Measurements from ENCODE around the gene CORO6.

The CORO6 gene

DNA sequence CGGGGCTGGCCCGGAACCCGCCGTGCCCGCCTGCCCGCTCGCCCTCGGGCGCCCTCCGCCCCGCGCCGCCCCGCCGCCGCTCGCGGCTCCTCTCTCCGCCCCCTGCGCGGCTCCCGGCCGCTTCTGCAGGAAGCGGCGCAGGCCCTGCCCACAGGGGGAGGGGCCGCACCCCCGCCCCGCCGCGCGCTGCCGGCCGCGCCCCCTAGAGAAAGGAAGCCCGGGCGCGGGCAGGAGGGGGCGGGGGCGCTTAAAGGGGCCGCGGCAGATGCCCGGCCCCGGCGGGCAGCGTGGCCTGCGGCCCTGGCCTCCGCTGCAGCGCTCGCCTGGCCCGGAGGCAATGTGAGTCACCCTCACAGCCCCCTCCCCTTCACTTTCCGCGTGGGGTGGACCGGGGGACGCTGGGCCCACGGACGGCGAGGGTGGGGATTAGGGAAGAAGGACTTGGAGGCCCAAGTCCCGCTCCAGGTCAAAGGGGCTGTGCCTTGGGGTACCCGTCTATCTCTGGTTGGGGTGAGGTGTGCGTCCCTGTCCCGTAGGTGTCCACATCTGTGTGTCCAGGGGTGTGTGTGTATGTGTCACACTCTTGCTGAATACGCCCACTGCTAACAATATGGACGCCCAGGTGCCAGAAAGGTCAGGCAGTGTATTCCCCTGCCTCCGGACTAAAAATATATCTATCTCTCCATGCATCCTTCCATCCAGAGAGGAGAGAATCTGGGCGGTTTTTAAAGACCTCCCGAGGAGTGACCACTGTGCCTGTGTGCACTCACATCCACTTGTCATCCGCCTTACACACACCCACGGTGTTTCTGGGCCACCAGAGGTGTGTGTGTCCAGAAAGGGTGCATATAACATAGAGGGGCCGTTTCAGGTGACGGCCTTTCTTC is 32.9 kb downstream of the CORO6 start, which contains the start of gene GIT1:
Gene GIT1 (minus strand): TSS at position 125 of the 887 bp plus-strand sequence. CDS start 270 bp downstream, outside the sequence.
- peak; percentile 65 for DNase-seq

DNA sequence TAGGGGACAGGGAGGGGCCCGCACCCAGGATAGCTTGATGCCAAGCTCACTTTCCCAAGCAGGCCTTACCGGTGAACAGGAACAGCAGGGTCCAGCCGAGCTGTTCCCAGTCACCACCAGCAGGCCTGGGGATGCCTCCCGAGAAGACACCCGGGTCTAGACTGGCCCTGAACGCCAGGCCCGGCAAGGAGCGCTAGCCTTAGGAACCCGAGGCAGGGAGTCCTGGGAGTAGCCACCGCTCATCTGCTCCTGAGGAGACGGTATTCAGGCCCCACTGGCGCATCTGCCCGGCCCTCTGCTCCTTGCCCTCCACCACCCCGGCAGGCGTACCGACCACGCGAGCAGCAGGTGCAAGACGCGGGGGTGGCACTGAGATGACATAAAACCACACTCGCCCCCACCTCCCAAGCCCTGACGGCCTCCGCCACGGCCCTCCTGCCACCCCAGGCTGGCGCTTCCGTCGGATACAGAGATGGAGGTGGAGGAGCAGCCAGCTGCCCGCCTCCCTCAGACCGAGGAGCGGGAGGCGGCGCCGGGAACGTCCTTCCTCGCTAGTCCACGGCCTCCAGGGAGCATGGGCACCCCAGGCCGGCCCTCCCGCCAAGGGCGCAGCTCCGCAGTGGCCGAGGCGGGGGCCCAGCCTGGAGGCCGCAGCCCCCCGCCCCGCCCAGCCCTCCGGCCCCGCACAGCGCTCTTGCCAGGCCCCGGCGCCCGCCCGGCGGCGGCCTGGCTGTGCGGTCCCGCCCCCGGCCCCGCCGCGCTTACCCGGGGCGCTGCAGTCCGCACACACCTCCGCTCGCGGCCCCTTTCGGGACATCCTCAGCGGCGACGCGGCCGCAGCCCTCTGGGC is 33.9 kb downstream of the CORO6 start:
- DNase-seq: no peak

DNA sequence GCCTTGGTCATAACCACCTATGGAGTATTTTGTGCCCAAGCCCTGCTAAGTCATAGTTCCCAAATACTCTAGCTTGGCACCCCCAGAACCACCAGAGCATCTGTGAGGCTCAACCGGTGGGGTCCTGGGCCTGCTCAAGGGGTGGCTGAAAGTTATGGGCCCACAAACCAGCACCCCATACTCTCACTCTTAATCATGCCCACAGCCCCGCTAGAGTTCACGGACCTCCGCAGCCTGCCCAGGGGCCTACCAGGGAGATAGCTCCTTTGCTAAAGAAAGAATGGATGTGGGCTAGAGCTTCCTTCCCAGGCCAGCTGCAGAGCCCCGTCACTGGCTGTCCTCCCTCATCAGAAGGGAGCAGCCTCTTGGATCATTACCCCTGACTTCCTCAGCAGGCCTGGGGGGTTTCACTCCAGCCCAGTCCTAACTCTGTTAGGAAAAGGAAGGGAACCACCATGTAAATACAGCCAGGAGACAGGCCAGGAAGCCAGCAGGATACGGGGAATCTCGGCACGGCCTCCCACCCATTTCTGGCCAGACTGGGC is 34.6 kb downstream of the CORO6 start:
- no peak for DNase-seq

DNA sequence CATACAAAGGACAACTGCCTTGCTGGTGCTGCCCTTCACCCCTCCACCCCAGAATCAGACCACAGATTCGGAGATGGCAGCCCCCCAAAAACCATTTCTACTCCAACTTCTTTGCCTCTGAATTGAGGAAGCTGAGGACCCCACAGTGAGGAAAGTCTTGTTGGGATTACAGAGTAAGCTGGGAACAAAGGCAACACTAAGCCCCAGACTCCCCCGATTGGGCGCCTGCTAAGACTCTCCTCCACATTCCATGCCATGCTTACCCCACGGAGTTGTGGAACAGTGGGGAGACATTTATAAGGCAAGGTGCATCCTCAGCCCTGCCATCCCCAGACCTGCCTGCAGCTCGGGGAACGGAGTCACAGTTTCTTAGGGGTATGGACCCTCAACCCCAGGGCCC is 35.1 kb downstream of the CORO6 start:
- DNase-seq: no peak

DNA sequence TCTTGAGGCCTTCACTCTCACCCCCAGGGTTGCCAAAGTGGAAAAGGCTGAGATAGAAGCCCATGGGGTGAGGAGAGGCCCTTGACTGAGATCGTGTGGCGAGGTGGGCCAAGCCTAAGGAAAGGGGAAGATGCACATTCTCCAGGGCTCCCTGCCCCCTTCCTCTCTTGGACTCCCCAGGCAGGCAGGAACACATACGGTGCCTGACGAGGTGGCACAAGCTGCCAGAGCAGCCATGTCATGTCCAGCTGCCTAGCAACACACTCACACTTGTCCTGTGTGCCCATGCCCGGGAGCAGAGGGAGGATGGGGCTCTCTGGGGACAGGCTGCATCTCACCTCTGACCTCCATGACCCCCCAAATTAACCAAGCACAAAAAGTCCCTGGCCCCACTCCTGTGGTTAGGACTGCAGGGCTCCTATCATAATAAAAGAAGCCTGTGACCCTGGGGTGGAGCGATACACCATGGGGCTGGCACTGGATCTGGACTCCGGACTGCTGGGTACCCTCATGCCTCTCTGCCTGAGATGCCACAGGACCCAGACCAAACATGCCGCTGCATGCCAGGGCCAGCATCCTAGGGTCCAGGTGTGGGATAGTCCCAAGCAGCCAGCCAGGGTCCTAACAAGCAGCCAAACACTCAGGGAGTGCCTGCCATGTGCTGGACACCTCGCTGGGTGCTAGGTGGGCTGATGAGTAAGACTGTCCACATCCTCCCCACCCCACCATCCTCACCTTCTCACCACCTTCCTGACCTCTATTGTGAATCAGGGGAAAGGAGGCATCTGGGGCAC is 35.8 kb downstream of the CORO6 start:
- DNase-seq: no peak

- no peak for DNase-seq
Observed at GRCh38 chr17:29585080-29585751, 37.5 kb downstream of the CORO6 start.

GRCh38 chr17:29584452-29585079 is 38.1 kb downstream of the CORO6 start:
- DNase-seq: no peak

GRCh38 chr17:29583324-29584248 is 39.1 kb downstream of the CORO6 start:
- peak; percentile 59 for DNase-seq

GRCh38 chr17:29582772-29583171 is 39.9 kb downstream of the CORO6 start:
- peak; percentile 81 for DNase-seq

DNA sequence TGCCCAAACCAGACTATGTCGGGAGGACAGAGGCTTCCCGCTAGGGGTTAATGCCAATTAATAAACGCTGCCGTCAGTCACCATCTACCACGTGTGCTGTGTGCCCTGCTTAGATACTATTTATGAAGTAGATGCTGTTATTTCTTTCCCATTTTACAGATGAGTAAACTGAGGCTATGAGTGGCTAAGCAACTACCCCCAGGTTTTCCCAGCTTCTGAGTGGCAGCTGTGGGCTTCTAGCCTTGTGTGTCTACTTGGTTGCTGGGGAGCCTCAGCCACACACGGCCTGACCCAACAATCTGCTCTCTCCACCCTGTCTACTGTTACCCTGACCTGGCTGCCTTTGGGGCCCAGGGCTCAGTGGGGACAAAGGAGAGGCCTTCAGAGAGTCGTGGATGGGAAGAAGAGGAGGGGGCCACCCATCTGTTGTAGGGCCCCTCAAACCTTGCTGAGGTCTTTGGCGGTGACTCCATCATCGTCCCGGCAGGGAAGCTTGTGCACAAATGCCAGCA is 40.4 kb downstream of the CORO6 start:
- DNase-seq: peak; percentile 62

GRCh38 chr17:29581583-29582253 is 41.0 kb downstream of the CORO6 start:
- peak; percentile 23 for DNase-seq

DNA sequence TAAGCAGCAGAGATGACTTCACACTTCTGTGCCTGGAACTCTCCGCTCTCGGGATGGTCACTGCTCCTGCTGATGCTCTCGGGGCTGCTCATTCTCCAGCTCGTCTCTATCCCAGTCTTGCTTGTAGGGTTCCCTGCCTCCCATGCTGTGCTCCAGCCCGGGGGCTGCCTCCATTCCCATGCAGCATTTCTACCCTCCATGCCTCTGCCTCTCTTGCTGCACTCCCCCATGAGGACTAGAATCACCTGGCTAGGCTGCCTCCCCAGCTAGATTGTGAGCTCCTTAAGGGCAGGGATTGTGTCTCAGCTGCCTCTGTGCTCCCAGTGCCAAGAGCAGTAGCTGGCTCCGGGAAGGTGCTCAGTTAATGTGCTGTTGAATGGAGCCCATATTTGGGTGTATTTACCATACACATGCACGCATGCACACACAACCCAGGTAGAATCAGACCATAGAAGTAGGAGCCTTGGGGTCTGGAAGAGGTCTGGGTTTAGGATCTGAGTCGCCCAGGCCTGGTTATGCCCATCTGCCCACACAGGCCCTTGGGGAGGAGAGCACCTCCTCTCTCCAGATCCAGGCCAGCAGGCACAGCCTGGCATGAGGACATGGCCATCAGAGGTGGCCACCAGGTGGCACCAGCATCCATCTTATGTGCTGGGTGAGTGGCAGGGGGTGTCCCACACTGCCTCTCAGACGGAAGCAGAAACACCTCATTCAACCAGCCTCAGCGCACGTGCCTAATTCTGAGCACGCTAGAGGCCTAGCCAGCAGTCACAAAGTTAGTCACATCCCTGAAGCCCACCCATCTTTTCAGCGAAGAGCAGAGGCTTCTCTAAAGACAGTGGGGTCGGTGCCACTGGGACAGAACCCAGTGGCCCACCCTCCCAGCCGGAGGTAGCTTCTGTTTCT is 42.6 kb downstream of the CORO6 start:
- DNase-seq: peak; percentile 90

DNA sequence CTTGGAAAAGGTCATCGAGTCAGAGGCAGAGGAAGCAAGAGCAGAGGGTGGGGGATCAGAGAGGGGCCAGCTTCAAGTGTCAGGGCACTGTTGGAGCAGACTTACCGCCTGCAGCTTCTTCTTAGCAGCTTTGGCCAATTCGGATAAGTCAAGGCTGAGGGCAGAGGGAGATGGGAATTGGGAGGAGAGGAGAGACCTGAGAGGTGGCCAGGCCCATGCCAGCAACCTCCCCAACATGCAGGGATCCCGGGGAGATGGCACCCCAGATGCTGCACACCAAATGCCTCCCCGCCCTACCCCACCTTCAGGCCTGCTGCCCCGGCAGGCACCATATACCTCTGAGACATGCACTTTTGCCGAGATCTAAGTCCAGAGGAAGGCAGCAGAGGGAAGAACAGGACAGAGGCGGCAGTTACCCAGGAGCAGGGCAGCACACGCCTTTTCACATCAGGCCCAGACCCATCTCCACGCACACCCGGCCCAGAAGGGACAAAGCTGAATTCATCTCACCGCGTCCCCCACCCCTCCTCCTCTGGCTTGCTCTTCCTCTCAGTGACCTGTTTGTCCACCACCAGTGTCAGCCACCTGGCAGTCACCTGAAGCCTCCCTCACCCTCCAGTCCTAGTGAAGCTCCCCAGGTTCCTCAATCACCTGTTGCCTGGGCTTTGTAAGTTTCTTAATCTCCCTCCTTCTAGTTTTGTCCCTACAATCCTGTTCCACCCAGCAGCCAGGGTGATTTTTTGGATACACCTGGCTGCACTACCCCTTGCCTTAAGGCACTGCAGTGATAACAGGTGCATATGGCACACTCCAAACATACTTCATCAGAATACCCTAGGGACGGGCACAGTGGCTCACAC is 43.9 kb downstream of the CORO6 start:
- DNase-seq: no peak

GRCh38 chr17:29577385-29578211 is 45.1 kb downstream of the CORO6 start:
- DNase-seq: peak; percentile 23

GRCh38 chr17:29577001-29577370 is 45.7 kb downstream of the CORO6 start:
- no peak for DNase-seq

- no peak for DNase-seq
Observed at GRCh38 chr17:29576214-29577000, 46.3 kb downstream of the CORO6 start.

Measured in NCI-H1694 treated with DMSO at 0.1 percent for 48 hours (cell line).